ENCODE measurements around the gene SLITRK3. TPM values are rescaled to one million over a fixed set of nuclear protein-coding genes. Genes with fewer than 3 reads are reported as not detected.

SLITRK3 gene
- total and polyA plus RNA-seq, 2 experiments from 2014 or later, result 1.2 to 1.7 TPM

DNA sequence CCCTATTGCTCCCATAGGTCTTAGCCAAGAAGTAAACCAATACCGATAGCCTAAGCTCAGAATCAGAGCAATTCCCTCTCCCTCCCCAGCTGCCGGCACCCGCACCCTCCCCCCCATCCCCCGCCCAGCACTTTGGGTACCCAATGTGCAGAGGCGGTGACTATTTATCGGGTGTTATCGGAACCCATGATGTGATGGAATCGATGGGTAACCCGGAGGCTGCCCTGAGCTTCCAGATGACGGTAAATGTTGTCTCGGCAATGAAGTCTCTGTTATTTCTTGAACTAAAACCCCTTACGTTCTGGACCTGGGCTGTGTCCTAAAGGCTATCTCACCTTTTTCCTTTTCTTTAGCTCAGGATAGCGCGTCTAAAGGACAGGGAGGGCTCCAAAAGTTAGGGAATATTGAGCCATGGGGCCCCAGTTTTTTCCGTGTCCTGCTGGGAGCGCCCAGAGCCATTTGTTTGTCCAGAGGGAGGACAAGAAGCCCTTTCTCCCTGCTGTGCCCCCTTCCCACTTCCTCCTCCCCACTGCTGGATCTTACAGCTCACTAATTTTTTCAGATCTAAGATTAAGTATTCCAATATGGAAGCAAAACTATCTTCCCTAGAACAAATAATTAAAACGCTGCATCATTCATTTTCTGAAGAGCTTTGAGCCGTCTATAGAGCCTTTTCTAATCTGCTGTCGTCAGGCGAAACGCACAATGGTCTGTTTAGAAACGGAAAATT lies 1.5 kb downstream of the SLITRK3 start:
- Histone ChIP-seq H3K4me2 (peak overlapping the region; percentile 98), H3K79me2 (replicated peaks; ENCODE audit: insufficient read depth) (no peaks in the 10 kb centered on the region), H3K9me2 (ENCODE audit: insufficient read depth) (no peaks in the 10 kb centered on the region), H2AFZ (peak overlapping the region; percentile 95), H3K27me3 (ENCODE audit: insufficient read depth) (peaks cover 58% of the 10 kb centered on the region), H4K20me1 (replicated peaks; ENCODE audit: insufficient read depth) (no peaks in the 10 kb centered on the region), H3K4me3 (peak overlapping the region; percentile 81), H3K4me1 (ENCODE audit: insufficient read depth) (peaks cover 20% of the 10 kb centered on the region), H3K36me3 (ENCODE audit: insufficient read depth) (no peaks in the 10 kb centered on the region), H3F3A (replicated peaks; ENCODE audit: low read depth) (peaks cover 4% of the 10 kb centered on the region; the same call in 1 of the 2 replicates), H3K27ac (ENCODE audit: low read depth) (no peak overlapping the region)
- DNase-seq (ENCODE audit: low spot score) (peak; percentile 31), ATAC-seq (peak; percentile 7; the same call in 2 of the 3 replicates)
- Mint-ChIP-seq H3K4me3 (peak overlapping the region; percentile 84), H3K9me3 (no peaks in the 10 kb centered on the region), H3K4me1 (peaks cover 19% of the 10 kb centered on the region), H3K36me3 (ENCODE audit: low read depth) (0 out of 3 replicates have a peak, but pooled peaks cover under 1% of the 10 kb centered on the region), H3K27ac (no peak overlapping the region), H3K27me3 (ENCODE audit: insufficient read depth, low read depth, poor library complexity) (peaks cover 52% of the 10 kb centered on the region)
- no peak for TF ChIP-seq ZNF331 (CRISPR knock-in tag; IDR thresholded peaks at IDR 0.05; ENCODE audit: low read depth)
- TF ChIP-seq EZH2 (IDR thresholded peaks at IDR 0.05; ENCODE audit: low read depth, unreplicated experiment), result no peak
- TF ChIP-seq, protein P1, sequence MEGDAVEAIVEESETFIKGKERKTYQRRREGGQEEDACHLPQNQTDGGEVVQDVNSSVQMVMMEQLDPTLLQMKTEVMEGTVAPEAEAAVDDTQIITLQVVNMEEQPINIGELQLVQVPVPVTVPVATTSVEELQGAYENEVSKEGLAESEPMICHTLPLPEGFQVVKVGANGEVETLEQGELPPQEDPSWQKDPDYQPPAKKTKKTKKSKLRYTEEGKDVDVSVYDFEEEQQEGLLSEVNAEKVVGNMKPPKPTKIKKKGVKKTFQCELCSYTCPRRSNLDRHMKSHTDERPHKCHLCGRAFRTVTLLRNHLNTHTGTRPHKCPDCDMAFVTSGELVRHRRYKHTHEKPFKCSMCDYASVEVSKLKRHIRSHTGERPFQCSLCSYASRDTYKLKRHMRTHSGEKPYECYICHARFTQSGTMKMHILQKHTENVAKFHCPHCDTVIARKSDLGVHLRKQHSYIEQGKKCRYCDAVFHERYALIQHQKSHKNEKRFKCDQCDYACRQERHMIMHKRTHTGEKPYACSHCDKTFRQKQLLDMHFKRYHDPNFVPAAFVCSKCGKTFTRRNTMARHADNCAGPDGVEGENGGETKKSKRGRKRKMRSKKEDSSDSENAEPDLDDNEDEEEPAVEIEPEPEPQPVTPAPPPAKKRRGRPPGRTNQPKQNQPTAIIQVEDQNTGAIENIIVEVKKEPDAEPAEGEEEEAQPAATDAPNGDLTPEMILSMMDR (conservative IDR thresholded peaks at IDR 0.05; ENCODE audit: low read depth in 2 of 2), result no peak
- no peak for TF ChIP-seq ZNF114 (CRISPR knock-in tag; IDR thresholded peaks at IDR 0.05)
- TF ChIP-seq, protein P2, sequence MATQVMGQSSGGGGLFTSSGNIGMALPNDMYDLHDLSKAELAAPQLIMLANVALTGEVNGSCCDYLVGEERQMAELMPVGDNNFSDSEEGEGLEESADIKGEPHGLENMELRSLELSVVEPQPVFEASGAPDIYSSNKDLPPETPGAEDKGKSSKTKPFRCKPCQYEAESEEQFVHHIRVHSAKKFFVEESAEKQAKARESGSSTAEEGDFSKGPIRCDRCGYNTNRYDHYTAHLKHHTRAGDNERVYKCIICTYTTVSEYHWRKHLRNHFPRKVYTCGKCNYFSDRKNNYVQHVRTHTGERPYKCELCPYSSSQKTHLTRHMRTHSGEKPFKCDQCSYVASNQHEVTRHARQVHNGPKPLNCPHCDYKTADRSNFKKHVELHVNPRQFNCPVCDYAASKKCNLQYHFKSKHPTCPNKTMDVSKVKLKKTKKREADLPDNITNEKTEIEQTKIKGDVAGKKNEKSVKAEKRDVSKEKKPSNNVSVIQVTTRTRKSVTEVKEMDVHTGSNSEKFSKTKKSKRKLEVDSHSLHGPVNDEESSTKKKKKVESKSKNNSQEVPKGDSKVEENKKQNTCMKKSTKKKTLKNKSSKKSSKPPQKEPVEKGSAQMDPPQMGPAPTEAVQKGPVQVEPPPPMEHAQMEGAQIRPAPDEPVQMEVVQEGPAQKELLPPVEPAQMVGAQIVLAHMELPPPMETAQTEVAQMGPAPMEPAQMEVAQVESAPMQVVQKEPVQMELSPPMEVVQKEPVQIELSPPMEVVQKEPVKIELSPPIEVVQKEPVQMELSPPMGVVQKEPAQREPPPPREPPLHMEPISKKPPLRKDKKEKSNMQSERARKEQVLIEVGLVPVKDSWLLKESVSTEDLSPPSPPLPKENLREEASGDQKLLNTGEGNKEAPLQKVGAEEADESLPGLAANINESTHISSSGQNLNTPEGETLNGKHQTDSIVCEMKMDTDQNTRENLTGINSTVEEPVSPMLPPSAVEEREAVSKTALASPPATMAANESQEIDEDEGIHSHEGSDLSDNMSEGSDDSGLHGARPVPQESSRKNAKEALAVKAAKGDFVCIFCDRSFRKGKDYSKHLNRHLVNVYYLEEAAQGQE (IDR thresholded peaks at IDR 0.05; ENCODE audit: unreplicated experiment), result no peak
- TF ChIP-seq, protein P3, sequence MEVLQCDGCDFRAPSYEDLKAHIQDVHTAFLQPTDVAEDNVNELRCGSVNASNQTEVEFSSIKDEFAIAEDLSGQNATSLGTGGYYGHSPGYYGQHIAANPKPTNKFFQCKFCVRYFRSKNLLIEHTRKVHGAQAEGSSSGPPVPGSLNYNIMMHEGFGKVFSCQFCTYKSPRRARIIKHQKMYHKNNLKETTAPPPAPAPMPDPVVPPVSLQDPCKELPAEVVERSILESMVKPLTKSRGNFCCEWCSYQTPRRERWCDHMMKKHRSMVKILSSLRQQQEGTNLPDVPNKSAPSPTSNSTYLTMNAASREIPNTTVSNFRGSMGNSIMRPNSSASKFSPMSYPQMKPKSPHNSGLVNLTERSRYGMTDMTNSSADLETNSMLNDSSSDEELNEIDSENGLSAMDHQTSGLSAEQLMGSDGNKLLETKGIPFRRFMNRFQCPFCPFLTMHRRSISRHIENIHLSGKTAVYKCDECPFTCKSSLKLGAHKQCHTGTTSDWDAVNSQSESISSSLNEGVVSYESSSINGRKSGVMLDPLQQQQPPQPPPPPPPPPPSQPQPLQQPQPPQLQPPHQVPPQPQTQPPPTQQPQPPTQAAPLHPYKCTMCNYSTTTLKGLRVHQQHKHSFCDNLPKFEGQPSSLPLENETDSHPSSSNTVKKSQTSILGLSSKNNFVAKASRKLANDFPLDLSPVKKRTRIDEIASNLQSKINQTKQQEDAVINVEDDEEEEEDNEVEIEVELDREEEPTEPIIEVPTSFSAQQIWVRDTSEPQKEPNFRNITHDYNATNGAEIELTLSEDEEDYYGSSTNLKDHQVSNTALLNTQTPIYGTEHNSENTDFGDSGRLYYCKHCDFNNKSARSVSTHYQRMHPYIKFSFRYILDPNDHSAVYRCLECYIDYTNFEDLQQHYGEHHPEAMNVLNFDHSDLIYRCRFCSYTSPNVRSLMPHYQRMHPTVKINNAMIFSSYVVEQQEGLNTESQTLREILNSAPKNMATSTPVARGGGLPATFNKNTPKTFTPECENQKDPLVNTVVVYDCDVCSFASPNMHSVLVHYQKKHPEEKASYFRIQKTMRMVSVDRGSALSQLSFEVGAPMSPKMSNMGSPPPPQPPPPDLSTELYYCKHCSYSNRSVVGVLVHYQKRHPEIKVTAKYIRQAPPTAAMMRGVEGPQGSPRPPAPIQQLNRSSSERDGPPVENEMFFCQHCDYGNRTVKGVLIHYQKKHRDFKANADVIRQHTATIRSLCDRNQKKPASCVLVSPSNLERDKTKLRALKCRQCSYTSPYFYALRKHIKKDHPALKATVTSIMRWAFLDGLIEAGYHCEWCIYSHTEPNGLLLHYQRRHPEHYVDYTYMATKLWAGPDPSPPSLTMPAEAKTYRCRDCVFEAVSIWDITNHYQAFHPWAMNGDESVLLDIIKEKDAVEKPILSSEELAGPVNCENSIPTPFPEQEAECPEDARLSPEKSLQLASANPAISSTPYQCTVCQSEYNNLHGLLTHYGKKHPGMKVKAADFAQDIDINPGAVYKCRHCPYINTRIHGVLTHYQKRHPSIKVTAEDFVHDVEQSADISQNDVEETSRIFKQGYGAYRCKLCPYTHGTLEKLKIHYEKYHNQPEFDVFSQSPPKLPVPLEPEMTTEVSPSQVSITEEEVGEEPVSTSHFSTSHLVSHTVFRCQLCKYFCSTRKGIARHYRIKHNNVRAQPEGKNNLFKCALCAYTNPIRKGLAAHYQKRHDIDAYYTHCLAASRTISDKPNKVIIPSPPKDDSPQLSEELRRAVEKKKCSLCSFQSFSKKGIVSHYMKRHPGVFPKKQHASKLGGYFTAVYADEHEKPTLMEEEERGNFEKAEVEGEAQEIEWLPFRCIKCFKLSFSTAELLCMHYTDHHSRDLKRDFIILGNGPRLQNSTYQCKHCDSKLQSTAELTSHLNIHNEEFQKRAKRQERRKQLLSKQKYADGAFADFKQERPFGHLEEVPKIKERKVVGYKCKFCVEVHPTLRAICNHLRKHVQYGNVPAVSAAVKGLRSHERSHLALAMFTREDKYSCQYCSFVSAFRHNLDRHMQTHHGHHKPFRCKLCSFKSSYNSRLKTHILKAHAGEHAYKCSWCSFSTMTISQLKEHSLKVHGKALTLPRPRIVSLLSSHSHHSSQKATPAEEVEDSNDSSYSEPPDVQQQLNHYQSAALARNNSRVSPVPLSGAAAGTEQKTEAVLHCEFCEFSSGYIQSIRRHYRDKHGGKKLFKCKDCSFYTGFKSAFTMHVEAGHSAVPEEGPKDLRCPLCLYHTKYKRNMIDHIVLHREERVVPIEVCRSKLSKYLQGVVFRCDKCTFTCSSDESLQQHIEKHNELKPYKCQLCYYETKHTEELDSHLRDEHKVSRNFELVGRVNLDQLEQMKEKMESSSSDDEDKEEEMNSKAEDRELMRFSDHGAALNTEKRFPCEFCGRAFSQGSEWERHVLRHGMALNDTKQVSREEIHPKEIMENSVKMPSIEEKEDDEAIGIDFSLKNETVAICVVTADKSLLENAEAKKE (CRISPR knock-in tag; IDR thresholded peaks at IDR 0.05), result no peak
- TF ChIP-seq EZH2phosphoT487 (IDR thresholded peaks at IDR 0.05; ENCODE audit: unreplicated experiment), result no peak
- TF ChIP-seq, protein P4, sequence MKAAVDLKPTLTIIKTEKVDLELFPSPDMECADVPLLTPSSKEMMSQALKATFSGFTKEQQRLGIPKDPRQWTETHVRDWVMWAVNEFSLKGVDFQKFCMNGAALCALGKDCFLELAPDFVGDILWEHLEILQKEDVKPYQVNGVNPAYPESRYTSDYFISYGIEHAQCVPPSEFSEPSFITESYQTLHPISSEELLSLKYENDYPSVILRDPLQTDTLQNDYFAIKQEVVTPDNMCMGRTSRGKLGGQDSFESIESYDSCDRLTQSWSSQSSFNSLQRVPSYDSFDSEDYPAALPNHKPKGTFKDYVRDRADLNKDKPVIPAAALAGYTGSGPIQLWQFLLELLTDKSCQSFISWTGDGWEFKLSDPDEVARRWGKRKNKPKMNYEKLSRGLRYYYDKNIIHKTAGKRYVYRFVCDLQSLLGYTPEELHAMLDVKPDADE (IDR thresholded peaks at IDR 0.05), result no peak
- no peak for TF ChIP-seq CREB1 (CRISPR knock-in tag; IDR thresholded peaks at IDR 0.05; ENCODE audit: low read depth)

Data from GM23338 (cell line).